Measurements from ENCODE around the gene WDR47. TPM values are rescaled to one million over a fixed set of nuclear protein-coding genes. Genes with fewer than 3 reads are reported as not detected.

Gene WDR47
- total RNA-seq, 1 donor from 2014 or later, result 20.0 TPM

DNA sequence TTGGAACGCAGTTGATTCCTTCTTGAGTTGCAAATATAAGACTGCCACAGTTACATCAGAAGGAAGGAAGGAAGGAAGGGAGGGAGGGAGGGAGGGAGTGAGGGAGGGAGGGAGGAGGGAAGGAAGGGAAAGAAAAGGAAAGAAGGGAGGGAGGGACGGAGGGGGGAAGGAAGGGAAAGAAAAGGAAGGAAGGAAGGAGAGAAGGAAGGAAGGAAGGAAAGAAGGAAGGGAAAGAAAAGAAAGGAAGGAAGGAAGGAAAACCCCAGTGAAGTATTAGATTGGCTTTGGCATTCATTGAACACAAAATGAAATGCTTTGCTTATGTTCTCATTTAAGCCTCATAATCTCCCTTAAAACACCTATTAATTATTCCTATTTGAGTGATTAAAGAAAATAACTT lies 6.4 kb upstream of the WDR47 start:
- intact Hi-C loops (cut with micrococcal nuclease), result no loop called here
- no peaks in the 10 kb centered on the region for H3K36me3 ChIP-seq
- no peaks in the 10 kb centered on the region for H3K4me1 ChIP-seq
- no peaks in the 10 kb centered on the region for H3K27me3 ChIP-seq (ENCODE audit: low read depth)
- no peak for DNase-seq
- no peaks in the 10 kb centered on the region for H3K9me3 ChIP-seq (replicated peaks)
- no peak overlapping the region for H3K4me3 ChIP-seq
- TF ChIP-seq, protein P1, sequence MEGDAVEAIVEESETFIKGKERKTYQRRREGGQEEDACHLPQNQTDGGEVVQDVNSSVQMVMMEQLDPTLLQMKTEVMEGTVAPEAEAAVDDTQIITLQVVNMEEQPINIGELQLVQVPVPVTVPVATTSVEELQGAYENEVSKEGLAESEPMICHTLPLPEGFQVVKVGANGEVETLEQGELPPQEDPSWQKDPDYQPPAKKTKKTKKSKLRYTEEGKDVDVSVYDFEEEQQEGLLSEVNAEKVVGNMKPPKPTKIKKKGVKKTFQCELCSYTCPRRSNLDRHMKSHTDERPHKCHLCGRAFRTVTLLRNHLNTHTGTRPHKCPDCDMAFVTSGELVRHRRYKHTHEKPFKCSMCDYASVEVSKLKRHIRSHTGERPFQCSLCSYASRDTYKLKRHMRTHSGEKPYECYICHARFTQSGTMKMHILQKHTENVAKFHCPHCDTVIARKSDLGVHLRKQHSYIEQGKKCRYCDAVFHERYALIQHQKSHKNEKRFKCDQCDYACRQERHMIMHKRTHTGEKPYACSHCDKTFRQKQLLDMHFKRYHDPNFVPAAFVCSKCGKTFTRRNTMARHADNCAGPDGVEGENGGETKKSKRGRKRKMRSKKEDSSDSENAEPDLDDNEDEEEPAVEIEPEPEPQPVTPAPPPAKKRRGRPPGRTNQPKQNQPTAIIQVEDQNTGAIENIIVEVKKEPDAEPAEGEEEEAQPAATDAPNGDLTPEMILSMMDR (IDR thresholded peaks at IDR 0.05; ENCODE audit: borderline replicate concordance), result no peak
- no peak overlapping the region for H3K27ac ChIP-seq (replicated peaks)

DNA sequence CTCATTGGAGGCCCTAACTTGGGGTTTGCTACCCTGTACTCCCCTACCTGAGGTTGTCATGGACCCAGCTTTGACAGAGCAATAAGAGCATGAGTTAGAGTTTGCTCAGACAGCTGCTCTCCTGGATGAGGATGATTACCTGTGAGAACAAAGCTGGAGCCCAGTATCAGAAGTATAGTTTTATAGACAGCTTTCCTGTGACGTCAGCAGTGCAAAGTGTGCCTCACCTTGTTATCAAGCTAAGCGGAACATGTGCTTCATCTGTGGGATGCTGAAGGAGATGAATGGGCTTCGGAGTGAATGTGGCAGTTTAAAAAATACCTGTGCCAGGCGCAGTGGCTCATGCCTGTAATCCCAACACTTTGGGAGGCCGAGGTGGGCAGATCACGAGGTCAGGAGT lies 5.4 kb upstream of the WDR47 start:
- H3K27ac ChIP-seq (replicated peaks), result no peak overlapping the region
- no peaks in the 10 kb centered on the region for H3K9me3 ChIP-seq (replicated peaks)
- no peaks in the 10 kb centered on the region for H3K36me3 ChIP-seq
- peaks cover 3% of the 10 kb centered on the region for H3K4me1 ChIP-seq
- no peak for DNase-seq
- TF ChIP-seq, protein P1 (IDR thresholded peaks at IDR 0.05; ENCODE audit: borderline replicate concordance), result no peak
- intact Hi-C loops (cut with micrococcal nuclease), result no loop called here
- no peaks in the 10 kb centered on the region for H3K27me3 ChIP-seq (ENCODE audit: low read depth)
- H3K4me3 ChIP-seq, result no peak overlapping the region

DNA sequence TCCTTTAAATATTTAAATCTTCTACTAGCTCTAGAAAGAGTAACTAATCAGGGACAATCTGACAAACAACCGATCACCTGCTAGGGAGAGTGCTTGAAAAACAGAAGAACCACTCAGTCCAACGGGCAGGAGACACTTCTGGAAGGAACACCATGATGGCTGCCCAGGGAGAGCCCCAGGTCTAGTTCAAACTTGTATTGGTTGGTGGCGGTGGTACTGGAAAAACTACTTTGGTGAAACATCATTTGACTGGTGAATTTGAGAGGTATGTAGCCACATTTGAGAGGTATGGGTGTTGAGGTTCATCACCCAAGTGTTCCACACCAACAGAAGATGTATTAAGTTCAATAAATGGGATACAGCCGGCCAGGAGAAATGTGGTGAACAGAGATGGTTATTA lies 4.8 kb upstream of the WDR47 start:
- TF ChIP-seq, protein P1 (IDR thresholded peaks at IDR 0.05; ENCODE audit: borderline replicate concordance), result no peak
- H3K27me3 ChIP-seq (ENCODE audit: low read depth), result no peaks in the 10 kb centered on the region
- peaks cover 7% of the 10 kb centered on the region for H3K4me1 ChIP-seq
- no peak overlapping the region for H3K27ac ChIP-seq (replicated peaks)
- H3K4me3 ChIP-seq, result no peak overlapping the region
- no peak for DNase-seq
- H3K36me3 ChIP-seq, result no peaks in the 10 kb centered on the region
- H3K9me3 ChIP-seq (replicated peaks), result no peaks in the 10 kb centered on the region
- intact Hi-C loops (cut with micrococcal nuclease), result no loop called here

DNA sequence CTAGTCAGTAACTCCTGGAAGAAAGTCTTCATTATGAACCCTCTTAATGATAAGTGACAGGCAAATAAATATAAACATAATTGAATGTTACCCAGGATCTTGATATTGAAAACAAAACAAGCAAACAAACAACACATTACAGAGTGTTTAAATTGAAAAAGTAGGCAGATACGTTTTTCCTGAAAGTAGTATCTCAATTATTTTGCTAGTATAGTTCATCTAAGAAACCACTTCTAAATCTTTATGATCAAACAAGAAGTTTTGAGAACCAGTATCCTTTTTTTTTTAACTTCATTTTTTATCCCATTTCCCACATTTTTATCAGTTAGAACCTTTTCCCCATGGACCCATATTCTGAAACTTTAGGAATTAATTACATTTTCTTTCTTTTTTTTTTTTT lies 3.7 kb upstream of the WDR47 start:
- H3K4me1 ChIP-seq, result peaks cover 17% of the 10 kb centered on the region
- DNase-seq, result no peak
- H3K27ac ChIP-seq (replicated peaks), result no peak overlapping the region
- intact Hi-C loops (cut with micrococcal nuclease), result no loop called here
- no peaks in the 10 kb centered on the region for H3K36me3 ChIP-seq
- H3K4me3 ChIP-seq, result no peak overlapping the region
- TF ChIP-seq, protein P1 (IDR thresholded peaks at IDR 0.05; ENCODE audit: borderline replicate concordance), result no peak
- H3K9me3 ChIP-seq (replicated peaks), result no peaks in the 10 kb centered on the region
- H3K27me3 ChIP-seq (ENCODE audit: low read depth), result no peaks in the 10 kb centered on the region

DNA sequence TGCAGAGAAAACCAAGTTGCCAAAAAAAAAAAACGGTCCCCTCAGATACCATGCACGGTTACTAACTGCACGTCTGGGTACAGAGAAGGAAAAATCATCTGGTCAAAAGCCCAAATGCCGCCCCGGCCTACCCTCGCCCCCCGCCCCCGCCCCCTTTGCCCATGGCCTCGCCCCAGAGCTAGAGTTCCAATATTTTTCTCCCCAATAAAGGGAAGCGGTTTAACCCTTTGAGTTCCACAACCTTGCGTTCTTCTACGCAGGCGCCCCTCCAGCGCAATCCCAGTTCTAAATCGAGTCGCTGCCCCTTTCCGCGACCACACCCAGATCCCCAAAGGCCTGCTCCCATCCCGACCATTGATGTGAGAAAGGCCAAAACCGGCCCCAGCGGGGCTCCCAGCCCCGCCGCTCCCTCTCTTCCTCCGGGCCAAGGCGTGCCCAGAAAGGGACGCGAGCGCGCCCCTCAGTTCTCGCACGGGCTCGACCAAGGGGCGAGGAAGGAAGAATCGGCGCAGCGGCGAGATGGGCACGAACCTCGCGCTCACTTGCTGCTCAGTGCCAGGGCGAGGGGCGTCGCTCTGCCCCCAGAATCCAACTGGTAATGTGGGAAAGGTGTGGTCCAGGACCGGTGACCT lies 797 bp downstream of the WDR47 start:
- no peaks in the 10 kb centered on the region for H3K27me3 ChIP-seq (ENCODE audit: low read depth)
- DNase-seq, result peak; percentile 28
- no peaks in the 10 kb centered on the region for H3K9me3 ChIP-seq (replicated peaks)
- peak overlapping the region; percentile 100 for H3K4me3 ChIP-seq
- peak overlapping the region; percentile 93 for H3K27ac ChIP-seq (replicated peaks)
- no peaks in the 10 kb centered on the region for H3K36me3 ChIP-seq
- intact Hi-C loops (cut with micrococcal nuclease), result no loop called here
- H3K4me1 ChIP-seq, result peaks cover 30% of the 10 kb centered on the region
- TF ChIP-seq, protein P1 (IDR thresholded peaks at IDR 0.05; ENCODE audit: borderline replicate concordance), result no peak

All from left ventricle myocardium inferior (tissue), 1 donor.